Fibroblast of the conjunctiva (primary cell): Measurements from ENCODE around the gene IGFALS.

Experiments
- DNase-seq: peaks from one replicate; pipeline ENCODE4 v3.0.0-alpha.2; 2010; ENCODE audit warnings: low read depth

The IGFALS gene

DNA sequence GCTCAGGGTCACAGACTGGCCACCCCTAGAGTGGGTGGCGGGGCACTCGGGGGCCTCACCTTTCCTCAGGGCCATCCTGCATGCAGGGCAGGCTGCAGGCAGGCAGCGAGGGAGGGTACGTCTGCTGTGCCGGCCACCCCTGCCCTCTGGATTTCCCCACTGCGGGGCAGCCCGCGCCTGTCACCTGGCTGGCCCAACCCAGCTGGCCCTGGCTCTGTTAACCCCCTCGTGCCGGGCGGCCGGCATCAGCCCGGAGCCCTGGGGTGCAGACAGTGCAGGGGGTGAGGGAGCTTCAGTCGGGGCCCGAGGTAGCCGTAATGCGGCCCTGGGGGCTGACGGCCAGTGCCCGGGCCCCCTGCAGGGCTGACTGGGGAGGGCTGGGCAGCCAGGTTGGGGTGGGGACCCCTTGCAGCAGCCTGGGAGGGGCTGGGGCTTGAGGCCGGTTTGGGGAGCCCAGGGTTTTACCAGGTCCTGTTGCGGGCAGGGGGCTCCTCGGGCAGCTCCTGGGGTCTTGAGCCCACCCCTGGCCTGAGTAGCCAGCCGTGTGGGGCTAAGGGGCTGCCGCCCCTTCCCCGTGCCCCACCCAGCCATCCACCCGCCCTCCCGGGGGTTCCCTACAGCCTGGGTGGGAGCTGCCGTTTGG, at the start of gene IGFALS:
Gene IGFALS (minus strand): TSS at position 128 of the 643 bp plus-strand sequence. CDS start 53 bp downstream, at position 75.
- no peak for DNase-seq

DNA sequence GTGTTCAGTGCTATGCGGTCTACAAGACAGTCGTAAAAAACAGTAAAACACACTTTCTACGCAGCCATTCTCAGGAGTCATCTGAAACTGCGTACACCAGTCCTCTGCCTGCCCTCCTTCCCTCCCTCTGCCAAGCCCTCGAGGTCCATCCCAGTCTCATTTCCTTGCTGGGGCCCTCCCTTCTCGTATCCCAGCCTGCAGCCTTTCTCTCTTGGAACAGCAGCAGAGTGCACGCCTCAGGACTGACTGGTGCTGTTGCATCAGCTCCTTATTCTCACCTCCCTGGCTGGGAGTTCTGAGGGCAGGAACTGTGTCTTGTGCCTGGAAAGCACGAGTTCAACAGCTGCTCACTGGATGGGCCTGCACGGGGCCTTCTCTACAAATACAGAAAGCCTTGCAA, 46.0 kb upstream of the IGFALS start:
- peak; percentile 74 for DNase-seq

DNA sequence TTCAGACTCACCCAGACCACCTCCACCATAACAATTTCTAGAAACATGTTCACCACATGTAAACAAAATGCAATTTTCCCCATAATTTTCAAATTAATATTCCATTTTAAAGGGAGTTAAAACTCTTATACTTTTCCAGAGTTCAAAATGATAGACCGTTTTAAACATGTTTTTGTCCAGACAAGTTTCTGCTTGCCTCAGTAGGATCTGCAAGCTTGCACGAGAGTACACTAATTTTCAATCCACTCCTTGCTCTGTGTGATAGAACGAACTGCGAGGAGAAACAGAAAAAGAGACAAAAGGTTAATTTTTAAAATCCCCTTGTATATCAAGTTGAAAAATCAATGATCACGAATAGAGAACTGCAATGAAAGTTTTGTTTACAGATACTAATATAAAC, 40.6 kb upstream of the IGFALS start:
- DNase-seq: no peak

DNA sequence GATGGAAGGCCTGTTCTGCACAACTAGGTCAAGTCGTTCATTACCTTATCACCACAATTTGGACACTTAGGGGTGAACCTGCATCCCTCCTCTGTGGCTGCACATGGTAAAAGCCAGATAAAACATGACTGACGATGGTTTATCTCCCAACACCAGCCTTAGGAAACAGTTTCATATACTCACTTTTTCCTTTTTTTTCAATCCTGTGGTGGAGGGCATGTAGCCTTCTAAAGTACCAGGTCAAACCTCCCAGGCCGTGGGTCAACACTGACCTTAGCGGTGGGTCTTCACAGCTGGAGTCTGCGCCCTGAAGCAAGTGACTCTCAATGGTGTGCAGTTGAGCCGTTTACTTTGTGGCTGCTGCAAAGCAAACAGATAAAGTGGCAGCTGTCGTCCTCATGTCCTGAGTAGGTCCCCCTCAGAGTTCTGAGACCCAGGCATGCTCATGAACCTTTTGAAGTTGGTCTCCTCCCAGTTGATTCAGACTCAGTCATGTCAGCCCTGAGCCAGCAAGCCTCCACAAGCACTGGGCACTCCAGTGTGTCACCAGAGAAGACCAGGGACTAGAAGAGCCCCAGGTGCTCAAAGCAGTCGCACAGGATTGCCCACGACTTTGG, 39.4 kb upstream of the IGFALS start:
- DNase-seq: no peak

DNA sequence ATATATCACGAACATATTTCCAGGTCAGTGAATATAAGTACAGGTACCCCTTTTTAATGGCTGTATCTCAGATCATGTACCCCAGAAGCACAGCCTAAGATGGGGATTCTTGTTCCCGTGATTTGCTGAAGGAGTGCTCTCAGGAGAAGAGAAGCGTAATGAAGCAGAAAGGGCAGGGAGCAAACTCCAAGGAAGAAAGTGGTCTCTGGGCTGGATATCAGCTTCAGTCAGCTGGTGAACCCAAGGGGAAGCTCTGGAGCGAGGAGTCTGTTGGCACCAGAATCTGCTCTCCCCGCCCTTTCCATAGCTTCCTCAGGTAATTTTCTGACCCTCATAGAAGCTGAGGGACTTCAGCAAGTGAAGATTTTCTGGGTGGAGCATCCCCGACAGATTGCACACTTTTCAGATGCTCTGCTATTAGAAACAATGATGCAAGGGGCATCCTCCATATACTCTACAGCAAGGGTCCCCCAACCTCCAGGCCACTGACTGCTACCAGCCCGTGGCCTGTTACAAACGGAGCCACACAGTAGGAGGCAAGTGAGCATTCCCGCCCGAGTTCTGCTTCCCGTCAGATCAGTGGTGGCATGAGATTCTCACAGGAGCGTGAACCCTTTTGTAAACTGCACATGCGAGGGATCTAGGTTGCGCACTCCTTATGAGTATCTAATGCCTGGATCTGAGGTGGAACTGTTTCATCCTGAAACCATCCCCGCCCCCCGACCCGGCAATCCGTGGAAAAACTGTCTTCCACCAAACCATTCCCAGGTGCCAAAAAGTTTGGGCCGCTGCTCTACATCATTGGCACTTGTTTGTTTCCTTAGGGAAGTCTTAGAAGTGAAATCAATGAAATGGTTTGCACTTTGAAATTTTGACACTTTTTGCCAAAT, 37.9 kb upstream of the IGFALS start:
- DNase-seq: no peak

DNA sequence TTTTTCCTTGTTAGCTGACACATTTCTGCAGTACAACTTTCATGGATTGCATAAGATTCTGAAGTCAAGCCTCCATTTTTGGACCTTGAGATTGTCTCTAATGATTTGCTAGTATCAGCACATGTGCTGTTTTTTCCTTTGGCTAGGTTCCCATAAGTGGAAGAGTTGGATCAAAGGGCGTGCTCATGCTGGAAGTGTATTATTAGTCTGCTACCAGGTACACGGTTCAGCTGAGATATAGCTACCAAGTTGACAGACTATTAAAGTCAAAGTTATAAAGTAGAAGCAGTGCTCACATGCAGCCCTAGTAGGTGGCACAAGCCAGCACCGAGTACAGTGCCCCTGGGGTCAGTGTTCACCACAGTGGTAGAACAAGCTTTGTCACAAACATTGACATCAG, 36.7 kb upstream of the IGFALS start:
- no peak for DNase-seq

DNA sequence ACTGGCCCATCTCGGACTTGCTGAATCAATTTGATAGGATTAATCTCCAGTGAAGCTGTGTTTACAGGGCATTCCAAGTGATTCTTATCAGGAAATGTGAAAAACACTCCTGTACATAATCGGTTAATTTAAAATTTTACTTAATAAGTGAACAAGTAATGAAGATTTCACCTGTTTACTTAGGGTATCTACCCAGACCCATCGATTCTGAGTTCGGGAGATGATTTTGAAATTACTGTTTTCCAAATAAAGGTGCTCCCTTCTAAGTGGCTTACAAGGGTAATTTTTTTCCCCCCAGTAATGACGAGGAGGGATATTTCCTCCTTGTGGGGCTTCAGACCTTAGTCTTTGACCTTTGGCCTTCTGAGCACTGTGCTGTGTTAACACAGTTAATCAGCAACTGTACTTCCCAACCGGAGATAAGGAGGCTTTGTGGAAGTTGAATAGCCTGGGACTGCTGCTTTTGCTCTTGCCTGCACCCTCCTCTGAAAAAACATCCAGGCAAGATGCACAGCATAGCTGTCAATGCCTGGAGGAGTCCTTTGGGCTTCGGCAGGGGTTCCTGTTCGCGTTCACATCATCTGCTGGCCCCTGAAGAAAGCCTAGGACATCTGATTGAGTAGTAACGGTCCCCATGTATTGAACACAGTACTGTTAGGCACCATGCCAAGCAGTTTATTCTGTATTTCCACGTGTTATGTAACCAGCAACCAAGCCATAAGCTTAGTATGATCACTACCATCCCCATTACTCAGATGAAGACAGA, 35.3 kb upstream of the IGFALS start:
- no peak for DNase-seq

DNA sequence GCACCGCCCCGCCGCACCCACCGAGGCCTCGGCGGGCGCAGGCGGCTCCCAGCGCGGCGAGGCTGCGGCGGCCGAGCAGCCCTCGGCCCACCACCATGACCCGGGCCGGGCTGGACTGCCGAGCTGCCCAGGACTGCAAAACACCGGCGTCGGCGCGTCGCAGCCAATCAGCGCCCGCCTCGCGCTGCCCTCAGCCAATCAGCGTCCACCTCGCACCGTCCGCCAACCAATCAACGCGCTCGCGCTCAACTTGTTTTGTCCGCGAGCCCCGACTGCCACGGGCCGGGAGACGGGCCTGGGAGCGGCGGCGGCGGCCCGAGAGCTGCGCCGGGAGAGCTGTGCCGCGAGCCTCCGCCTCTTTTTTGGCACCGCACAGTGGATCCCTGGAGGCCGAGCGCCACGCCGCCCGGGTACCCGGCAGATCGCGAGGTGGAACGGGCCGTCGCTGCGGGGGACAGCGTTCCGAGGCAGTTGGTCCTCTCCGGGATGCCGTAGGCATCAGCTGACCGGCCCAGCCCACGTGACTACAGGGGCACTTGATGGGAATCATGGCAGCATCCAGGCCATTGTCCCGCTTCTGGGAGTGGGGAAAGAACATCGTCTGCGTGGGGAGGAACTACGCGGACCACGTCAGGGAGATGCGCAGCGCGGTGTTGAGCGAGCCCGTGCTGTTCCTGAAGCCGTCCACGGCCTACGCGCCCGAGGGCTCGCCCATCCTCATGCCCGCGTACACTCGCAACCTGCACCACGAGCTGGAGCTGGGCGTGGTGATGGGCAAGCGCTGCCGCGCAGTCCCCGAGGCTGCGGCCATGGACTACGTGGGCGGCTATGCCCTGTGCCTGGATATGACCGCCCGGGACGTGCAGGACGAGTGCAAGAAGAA, 33.4 kb upstream of the IGFALS start, which contains the start of the genes FAHD1 and HAGH:
Gene FAHD1 (plus strand): TSS at position 516 of the 883 bp plus-strand sequence. CDS start 33 bp downstream, at position 549.
Gene HAGH (minus strand): TSS at position 135 of the 883 bp plus-strand sequence. CDS start 38 bp downstream, at position 97.
- peak; percentile 87 for DNase-seq

DNA sequence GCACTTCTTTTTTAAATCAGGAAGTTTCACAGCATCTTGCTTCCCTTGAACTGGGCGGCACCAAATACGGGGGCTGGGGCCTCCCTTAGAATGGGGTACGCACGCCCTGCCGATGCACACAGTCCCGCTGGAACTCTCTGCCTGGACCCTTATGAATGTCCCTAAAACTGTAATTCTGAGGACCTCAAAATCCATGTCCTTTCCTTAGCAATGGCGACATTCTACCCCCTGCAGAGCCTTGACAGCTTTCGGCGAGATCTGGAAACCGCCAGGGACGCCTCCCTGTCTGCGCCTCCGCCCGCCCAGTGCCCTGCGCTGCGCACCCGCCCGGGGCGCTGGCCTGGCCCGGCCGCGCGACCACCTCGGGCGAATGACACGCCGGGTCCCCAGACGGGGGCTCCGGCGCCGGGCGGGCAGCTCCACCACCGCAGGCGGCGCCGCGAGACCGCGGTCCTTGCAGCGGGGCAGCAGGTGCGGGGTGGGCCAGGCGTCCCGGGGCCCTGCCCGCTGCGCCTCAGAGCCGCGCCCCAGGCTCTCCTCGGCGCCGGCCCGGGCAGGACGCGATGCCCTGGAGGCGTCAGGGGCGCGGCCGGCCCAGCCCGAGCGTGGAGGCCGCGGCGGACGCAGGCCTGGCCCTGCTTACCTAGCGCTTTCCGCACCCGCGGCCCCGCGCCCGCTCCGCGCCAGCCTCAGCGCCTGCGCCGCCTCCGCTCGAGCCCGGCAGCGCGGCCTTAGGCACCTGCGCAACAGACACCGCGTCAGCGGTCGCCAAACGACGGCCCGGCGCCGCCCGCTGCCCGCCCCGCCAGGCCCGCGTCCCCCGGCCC, 32.6 kb upstream of the IGFALS start:
- no peak for DNase-seq

DNA sequence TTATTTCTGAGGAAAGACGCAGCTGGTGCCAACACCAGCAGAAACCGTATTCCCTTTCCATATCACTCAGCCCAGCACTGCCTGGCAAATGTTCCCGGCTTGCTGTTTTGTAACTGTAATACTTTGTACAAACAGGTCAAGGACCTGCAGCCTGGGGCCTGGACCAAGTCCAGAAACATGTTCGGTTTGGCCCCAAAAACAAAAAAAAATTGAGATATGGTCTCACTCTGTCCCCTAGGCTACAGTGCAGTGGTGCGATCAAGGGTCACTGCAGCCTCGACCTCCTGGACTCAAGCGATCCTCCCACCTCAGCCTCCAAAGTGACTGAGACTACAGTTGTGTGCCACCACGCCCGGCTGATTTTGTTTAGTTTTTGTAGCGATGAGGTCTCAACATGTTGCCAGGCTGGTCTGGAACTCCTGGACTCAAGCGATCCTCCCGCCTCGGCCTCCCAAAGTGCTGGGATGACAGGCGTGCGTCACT, 31.9 kb upstream of the IGFALS start:
- DNase-seq: no peak

DNA sequence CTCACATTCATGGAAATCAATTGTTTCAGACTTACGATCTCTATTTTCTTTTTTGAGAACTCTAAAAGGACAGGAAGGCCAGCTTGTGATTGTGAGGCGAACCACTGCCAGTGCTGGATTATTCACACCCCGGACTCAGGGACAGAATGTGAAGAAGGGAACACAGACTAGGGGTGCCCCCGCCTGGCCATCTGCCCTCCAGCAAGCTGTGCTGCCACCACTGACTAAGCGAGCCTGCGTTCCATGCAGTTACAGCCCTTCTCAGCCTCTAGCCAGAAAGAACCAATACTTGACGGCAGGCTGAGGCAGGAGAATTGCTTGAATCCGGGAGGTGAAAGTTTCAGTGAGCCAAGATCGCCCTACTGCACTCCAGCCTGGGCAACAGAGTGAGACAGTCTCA, 30.3 kb upstream of the IGFALS start:
- DNase-seq: peak; percentile 16

DNA sequence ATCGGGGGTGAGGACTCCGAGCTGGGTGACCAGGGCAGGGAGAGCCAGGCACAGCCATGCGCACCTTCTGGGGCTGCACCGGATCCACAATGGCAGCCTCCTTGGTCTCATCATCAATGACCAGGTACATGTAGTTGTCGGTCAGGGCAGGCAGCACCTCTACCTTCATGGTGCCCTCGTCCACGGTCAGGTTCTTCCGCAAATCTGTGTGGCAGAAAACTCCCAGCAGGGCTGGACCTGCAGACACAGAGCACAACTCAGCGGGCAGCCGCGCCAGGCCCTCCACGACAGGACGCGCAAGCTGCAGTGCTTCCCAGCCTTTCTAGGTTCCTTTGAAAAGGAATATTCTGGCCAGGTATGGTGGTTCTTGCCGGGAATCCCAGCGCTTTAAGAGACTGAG, 29.3 kb upstream of the IGFALS start:
- no peak for DNase-seq

DNA sequence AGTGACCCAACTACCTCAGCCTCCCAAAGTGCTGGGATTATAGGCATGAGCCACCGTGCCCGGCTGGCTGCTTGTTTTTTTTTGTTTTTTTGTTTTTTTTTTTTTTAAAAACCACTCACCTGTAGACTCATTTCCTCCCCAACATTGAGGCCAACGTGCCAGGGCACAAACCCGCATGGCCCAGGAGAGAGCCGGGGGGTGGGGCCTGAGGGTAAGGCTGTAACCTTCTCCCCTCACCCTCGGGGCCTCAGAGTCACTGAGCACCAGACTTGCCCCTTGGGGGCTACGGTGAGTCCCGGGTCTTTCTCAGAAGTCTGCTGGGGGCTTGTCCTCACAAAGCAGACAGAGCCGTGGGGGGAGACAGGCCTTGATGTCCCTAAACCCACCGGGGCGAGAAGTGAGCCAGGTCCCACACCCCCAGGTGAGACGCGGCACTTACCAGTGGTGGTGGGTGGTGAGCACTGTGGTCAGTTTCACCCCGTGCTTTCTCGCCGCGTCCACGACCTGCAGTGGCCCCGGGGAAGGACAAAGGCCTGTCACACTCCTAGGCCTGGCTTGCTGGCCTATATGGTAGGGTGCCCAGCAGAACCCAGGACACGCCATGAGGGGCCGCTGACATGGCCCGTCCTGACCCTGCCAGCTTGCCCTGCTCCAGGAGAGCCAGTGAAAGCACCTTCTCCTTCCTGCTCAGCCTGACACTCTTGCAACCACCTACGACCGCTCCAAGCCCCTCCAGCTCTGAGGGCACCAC, 28.5 kb upstream of the IGFALS start:
- DNase-seq: no peak

DNA sequence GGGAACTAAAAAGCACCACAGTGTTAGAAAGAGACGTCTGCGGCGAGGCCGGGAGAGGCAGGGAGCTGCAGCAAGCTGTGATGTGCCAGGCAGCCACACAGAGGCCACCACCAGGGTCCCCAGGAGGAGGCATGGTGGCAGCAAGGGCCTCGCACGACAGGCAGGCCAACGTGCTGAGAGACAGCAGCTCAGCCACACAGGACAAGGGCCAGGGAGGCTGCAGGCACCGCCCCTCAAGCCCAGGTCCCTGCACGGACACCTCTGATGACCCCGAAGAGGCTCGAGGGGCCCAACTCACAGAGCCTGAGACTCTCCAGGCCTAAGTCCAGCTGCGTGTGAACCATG, 27.4 kb upstream of the IGFALS start:
- DNase-seq: no peak

DNA sequence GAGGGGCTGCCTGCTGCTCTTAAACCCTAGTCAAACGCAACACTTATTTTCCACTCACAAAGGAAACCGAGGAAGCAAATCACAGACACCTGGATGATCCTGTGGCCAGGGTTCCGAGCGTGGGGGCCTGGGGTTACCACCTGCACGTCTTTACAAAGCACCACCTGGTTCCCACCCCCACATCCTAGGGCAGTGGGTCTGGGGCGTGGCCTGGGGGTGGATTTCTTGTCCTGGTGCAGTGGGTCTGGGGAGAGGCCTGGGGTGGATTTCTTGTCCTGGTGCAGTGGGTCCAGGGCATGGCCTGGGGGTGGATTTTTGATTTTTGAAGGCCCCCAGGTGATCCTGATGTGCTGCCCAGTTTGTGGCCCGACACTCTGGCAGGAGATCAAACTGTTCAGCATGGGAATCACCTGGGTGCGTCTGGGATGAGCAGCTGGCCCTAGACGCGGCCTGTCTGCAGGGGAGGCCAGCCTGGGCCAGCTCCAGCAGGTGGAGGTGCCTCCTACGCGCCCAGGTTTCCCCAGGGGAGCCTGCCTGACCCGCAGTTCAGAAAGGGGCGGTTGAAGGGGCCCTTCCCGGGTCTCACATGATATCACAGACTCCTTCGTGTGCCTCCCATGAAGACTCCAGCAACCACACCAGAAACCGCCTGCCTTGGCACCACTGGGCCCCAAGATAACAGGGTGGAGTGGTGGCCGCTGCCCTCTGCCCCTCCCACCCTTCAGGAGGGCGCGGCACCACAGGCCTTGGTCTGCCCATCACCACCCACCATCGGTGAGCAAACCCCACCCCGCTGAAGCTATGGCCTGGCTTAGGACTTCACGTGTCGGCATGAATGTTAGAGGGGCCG, 26.8 kb upstream of the IGFALS start:
- no peak for DNase-seq

DNA sequence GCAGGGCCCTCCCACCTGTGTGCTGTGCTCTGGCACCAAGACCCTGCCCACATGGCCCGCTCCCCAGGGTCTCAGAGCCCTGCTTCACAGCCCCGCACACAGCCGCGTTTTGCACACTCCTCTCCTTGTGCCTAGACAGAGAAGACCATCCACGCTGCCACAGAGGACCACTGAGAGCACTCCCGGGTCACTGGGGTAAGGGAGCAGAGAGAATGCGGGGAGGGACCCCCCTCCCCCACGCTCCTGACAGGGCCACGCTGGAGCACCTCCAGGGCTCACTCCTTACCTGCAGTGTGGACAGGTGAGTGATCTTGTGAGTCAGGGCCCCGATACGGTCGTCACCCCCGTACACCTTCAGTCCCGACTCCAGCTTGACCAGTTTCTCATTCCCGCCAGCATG, 26.1 kb upstream of the IGFALS start:
- no peak for DNase-seq

DNA sequence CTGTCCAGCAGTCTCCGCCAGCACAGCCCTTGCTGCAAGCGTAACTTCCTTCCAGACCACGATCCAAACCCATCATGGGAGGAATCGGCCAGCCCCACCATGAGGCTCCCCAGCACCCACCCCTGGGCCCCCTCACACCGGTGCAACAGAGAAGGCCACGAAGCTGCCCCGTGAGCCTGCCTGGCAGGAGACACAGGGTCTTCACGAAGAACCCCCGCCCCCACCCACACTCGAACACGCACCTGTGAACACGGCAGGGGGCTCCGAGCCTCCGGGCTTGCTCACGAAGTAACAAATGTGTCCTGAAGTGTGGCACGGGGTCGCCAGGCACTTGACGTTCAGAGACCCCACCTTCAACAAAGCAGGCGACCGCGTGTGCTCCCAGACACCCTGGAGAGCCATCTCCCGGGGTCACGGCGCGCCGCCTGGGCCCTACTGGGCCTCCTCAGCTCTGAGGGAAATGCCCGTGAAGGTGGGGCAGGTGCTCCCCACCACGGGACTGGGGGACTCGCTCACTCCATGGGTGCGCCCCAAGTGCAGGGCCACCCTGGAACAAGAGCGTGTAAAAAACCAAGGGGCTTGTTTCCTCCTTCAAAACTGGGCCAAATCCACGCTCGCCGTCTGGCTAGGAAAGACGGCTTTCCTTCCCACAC, 25.5 kb upstream of the IGFALS start:
- no peak for DNase-seq
